HG03039 (cell line): ENCODE results near the gene ITFG1.
"Not testable (repeated sequence)": the region's sequence is repeated elsewhere in the genome, so short reads cannot be mapped to it uniquely, and the experiment has no call there.

Experiments
- ATAC-seq: cut with Tn5 transposase; IDR thresholded peaks from one replicate; pipeline ENCODE4 v1.9.1; 2021; ENCODE audit warnings: mild to moderate bottlenecking, moderate library complexity; ENCODE audit not compliant: unreplicated experiment

Gene ITFG1

DNA sequence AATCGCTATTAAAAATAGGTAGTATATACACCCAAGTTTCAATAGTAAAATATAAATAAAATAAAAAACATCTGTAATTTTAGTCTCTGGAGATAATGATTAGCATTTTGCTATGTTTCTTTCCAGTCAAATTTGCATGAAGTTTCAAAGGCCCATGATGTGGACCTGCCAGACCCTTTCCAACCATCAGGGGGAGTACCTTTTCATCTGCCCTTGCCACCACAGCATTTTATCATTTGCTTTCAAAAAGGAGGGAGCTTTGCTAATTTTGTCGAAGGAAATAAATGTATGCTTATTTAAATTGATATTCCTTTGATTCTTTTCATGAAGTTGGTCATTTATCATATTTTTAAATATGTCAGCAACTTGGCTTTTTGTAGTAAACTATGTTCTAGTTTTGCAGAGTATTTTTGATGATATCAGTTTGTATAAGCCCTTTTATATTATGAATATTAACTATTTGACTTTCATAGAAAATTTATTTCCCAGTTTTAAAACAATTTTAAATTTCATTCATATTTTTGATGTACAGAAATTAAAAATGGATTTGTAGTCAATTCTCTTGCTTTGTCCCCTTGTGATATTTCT is 201.9 kb downstream of the ITFG1 start:
- ATAC-seq, result no peak

DNA sequence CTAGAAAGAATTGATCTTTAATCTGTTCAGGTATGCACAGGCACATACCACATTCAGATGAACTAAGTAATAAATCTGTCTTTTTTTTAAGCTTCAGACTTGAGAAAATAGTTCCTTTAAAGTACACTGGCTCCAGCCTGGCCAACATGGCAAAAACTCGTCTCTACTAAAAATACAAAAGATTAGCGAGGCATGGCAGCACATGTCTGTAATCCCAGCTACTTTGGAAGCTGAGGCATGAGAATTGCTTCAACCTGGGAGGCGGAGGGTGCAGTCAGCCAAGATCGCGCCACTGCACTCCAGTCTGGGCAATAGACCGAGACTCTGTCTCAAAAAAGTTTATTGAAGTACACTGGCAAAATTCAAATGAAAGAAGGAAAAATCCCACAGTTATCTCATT is 206.1 kb downstream of the ITFG1 start:
- no peak for ATAC-seq

DNA sequence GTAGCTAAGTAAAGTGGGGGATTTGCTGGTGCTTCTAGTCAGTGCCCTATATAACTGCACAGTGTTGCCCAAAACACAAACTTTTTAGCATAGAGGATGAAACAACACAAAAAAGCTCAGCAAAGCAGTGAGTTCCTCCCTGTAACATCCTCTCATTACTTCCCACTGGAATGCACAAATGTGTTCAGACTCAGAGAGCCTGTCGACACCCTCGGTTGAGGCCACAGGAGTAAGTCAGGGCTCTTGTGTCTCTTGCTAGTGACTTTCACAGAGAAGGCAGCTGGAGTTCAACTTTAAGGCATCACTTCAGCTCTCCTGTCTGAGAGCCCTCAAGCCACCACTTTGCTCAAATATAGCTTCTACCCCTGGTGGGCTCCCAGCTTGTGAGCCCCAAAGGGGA is 209.9 kb downstream of the ITFG1 start:
- no peak for ATAC-seq

DNA sequence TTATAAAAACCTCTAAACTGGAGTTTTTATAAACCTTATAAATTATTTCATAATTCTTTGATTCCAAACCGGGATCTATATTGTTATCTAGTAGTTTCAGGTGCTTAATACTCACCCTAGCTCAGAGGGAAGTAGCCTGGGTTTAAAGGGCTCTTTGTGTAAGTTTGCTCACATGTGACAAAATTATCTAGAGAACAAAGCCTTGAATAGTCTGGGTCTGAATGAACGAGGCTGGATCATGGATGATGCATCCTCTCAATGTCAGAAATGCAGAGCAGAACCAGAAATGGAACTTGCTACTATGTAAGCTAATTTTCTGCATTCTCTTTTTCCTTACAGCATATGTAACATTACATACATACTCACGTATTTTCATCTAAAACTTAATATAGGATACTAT is 213.2 kb downstream of the ITFG1 start:
- no peak for ATAC-seq

GRCh38 chr16:47244206-47244605 is 216.7 kb downstream of the ITFG1 start:
- no peak for ATAC-seq

DNA sequence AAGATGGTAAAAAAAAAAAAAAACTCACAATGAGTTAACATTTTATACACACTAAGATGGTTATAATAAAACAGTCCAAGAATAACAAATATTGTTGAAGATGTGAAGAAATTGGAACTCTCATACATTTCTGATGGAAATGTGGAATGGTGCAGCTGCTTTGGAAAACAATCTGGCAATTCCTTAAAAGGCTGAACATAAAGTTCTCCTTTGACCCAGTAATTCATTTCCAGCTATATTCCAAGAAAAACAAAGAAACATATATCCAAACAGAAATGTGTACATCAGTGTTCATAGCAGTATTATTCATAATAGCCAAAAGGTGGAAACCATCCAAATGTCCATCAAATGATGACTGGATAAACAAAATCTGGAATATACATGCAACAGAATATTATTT is 219.8 kb downstream of the ITFG1 start:
- no peak for ATAC-seq

GRCh38 chr16:47236716-47237115 is 224.1 kb downstream of the ITFG1 start:
- ATAC-seq, result no peak

DNA sequence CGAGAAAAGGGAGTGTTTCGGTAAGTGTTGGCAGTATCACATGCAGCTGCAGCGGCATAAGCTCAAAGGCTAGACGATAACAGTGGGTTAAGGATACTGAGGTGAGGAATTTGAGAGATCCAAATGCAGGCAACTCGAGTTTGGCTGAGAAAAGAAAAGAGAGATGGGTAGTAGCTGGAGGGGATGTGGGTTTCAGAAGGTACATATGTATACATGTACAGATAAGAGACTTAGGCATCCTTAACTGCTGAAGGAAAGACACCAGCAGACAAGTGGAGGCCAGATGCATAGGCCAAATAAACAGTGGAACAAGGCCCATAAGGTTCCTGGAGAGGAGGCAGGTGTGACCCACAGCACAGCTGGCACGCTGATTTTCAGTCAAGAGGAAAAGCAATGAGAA is 230.6 kb downstream of the ITFG1 start:
- no peak for ATAC-seq

- no peak for ATAC-seq
These were observed 231.5 kb downstream of the ITFG1 start for GRCh38 chr16:47229053-47230050.

DNA sequence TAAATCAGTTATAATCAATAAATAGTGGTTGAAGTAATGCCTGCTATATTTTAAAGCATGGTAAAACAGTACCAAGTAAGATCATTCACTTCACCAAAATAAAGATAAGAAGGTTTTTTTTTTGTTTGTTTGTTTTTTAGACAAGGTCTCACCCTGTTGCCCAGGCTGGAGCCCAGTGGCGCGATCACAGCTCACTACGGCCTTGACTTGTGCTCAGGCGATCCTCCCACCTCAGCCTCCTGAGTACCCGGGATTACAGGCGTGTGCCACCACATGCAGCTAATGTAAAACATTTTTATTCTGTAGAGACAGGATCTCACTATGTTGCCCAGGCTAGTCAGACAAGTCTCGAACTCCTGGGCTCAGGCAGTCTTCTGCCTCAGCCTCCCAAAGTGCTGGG is 232.6 kb downstream of the ITFG1 start:
- ATAC-seq, result no peak

DNA sequence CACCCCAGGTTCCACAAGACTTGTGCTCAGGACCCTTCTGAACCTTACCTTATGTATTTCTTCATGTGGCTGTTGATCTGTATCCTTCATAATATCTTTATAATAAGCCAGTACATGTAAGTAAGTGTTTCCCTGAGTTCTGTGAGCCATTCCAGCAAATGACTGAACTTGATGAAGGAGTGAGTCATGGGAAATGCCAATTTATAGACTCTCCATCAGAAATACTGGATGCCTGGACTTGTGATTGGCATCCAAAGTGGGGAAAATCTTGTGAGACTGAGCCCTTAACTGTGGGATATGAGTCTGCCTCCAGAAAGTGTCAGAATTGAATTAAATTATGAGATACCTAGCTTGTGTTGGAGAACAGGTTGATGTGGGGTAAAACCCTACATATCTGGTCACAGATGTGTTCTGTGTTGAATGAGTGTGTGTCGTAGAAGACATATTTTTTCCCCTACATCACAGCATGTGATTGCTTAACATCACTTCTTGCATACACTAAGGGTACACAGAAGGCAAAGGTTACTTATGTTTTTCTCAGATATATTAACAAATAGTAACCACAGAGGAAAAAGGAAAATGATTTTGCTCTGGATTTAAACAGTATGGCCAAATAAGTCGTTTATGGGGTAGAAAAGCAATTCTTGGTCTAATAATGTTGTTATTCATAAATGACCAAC is 247.0 kb downstream of the ITFG1 start:
- no peak for ATAC-seq

- ATAC-seq, result no peak
These were observed 249.6 kb downstream of the ITFG1 start for GRCh38 chr16:47211218-47211617.

- no peak for ATAC-seq
These were observed 255.9 kb downstream of the ITFG1 start for GRCh38 chr16:47204736-47205504.

GRCh38 chr16:47203433-47203832 is 257.4 kb downstream of the ITFG1 start:
- not testable (repeated sequence) for ATAC-seq

DNA sequence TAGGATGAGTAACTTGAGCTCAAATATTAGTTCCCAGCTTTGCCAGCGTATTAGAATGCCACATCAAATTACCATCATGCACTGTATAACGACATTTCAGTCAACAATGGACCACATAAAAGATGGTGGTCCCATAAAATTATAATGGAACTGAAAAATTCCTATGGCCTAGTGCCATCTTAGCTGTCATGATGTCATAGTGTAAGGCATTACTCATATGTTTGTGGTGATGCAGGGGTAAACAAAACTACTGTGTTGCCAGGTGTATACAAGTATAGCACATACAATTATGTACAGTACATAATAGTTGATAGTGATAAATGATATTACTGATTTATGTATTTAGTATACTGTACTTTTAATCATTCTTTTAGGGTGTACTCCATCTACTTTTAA is 262.7 kb downstream of the ITFG1 start:
- no peak for ATAC-seq

DNA sequence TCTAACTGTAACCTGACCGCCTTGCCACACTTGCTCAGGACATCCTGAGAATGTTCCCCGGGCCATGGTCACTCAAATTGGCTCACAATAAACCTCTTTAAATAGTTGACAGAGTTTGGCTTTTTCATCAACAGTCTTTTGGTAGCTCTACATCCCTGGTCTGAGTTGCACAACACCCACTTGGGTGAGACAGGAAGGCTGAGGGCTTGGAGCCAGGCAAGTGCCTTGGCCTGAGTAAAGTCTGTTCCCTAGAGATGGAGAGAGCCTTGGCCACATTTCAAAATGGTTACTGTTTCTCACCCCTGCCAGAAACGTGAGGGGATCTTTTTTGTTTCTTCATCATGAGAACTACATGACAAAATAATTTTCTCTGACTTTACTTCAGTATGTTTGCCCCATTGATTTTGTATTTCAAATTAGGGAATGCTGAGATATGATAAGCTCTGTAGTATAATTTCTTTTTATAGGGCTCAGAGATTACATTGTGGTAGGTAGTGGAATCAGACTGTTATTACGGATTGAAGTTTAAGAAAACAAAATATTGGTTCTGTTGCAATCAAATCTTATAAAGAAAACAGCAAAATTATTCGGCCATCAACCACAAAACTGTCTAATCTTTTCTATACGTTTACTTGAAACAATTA is 263.2 kb downstream of the ITFG1 start:
- ATAC-seq, result no peak

GRCh38 chr16:47196457-47196856 is 264.4 kb downstream of the ITFG1 start:
- ATAC-seq, result no peak

DNA sequence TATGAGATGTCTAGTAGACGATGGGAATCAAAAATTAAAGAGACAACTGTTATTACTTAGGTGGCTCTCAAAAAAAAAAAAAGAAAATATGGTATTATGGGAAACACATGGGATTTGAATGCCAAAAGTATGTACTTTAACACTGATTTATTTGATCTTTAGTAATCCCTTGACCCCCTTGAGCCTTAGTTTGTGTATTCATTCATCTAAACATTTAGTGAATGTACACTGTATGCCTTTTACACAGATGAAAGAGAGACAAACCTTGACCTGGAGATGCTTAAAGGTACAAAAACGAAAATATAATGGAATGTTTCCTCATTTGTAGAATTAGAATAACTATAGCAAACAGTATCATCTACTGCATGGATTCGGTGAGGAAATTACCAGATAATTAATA is 278.5 kb downstream of the ITFG1 start:
- ATAC-seq, result no peak

DNA sequence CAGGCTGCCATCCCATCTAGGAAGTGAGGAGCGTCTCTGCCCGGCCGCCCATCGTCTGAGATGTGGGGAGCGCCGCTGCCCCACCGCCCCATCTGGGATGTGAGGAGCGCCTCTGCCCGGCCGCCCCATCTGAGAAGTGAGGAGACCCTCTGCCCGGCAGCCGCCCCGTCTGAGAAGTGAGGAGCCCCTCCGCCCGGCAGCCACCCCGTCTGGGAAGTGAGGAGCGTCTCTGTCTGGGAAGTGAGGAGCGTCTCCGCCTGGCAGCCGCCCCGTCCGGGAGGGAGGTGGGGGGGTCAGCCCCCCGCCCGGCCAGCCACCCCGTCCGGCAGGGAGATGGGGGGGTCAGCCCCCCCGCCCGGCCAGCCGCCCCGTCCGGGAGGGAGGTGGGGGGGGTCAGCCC is 279.8 kb downstream of the ITFG1 start:
- not testable (repeated sequence) for ATAC-seq

- ATAC-seq, result no peak
These were observed 280.8 kb downstream of the ITFG1 start for GRCh38 chr16:47180073-47180472.

DNA sequence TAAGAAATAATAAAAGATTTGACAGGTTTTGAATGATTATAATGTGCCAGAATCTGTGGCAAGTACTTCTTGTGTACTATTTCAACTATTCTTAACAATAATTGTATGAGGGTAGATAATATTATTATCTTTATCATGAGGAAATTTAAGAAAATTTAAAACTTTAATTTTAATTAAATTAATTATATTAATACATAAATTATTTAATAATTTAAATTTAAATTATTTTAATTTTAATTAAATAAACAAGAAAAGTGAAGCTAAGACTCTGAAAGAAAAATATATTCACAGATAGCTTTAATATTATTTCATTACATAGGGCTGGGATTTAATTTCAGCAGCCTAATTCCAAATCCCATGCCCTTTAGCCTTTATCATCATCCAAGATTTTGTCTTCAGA is 285.7 kb downstream of the ITFG1 start:
- no peak for ATAC-seq
